ENCODE data around the gene FOCAD.

FOCAD gene

DNA sequence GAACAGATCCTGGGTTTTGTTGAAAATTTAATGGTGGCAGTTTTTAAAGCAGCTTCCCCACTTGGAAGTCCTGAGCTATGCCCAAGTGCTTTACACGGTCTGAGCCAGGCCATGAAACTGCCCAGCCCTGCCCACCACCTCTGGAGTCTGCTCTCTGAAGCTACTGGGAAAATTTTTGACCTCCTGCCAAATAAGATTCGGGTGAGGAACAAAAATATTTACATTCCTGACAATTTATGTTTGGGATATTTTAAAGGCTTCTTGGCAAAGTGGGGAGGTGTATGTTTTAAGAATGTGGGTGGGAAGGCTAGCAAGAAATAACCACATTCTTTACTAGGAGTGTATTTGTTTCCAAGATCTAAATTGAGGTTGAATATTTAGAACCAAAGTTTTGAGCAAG is 297.4 kb downstream of the FOCAD start:
- peak; percentile 48 for DNase-seq

DNA sequence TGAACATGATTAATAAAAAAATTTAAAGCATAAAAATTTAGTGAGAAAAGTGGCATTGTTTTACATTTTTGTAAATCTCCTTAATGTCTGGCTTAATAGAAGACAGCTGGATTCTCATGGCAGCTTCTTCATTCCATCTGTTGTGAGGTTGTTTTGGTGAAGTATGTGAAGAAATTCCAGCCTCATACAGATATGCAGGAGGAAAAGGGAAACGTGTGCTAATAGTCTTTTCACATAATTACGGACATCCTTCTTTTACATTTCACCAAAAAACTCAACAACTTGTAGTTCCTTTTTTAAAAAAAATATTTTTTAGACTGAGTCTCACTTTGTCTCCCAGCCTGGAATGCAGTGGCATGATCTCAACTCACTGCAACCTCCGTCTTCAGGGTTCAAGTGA is 300.4 kb downstream of the FOCAD start:
- no peak for DNase-seq

DNA sequence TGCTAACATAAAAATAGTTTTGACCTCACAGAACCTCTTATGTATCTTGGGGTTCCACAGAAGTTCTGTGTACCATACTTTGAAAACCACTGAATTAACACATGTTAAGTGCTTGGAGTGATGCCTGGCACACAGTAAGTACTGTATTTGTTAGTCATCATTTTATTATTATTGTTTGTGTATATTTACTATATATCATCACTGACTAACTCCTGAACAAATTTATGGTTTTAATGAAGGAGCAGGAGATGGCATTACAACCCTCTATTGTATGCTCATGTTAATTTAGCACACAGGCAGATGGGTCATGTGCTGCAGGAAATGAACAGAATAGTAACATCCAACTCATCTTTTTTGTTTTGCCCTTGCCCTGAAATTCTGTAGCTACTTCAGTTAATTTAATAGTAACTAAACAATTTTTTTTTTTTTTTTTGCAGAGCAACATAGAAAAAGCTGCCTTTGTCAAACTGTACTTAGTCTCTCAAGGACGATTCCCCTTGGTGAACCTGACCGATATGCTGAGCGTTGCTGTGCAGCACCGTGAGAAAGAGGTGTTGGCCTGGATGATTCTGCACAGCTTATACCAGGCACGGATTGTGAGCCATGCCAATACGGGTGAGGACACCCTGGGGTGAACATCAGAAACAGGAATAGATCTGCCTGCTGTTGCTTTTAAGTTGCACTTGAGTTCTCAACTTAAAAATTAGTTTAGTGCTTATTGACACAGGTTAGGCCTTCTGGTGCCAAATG is 302.0 kb downstream of the FOCAD start:
- DNase-seq = no peak

DNA sequence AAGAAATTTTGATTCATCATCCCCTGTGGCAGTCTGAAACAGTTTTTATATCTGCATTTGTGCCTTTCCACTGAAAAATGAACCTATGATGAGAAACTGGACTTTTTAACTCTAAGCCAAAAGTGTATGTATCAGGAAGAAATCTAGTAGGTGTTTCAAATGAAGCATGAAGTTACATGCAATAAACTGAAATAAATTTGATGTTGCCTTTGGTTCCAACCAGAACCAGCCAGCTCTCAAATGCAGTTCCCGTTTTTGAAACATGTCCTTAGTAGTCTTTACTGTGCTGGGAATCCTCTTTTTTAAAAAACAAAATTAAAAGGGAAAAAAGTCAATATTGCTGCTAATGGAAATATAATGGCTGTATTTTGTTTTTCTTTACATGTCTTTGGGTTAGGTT is 303.5 kb downstream of the FOCAD start:
- DNase-seq = no peak

DNA sequence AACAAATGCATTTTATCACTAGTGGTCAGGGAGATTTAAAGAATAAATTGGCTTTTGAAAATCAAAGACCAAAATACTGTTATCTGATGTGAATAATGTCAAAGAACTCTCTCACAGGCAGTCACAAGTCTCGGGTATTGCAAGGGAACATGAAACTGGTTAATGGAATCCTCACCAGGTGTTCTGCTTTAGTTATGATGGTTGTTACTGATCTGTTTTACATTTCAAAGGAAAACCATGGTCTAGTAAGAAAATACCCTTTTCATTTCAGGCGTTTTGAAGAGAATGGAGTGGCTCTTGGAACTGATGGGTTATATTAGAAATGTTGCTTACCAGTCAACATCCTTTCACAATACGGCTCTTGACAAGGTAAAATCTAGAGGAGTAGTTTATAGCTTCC is 304.0 kb downstream of the FOCAD start:
- DNase-seq = no peak

DNA sequence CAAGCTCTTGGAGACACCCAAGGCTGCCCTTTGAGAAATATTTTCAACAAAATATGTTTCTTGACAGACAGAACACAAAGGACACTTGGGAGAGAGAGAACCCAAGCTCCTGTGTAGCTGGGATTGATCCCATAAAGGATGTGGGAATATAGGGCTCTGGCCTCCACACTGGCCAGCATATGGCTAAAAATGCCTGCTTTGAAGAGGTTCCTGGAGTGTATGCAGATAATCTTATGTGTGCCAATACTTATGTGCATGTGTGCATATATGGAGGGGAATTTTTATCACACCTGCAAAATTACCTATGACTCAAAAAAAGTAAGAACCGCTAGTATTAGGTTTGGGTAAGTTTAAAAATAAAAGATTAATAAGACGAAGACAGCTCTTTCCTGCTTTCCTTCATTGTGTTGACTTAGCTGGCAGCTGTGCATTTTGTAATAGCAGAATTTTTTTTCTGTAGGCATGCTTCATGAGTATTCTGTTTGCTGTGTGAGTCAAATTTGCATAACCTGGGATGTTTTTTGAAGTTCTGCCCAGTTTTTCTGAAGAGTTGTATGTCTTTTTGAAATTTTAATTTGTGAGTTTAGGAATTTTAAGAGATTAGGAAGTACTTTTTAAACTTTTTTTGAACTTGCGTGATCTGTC is 304.7 kb downstream of the FOCAD start:
- DNase-seq = no peak

DNA sequence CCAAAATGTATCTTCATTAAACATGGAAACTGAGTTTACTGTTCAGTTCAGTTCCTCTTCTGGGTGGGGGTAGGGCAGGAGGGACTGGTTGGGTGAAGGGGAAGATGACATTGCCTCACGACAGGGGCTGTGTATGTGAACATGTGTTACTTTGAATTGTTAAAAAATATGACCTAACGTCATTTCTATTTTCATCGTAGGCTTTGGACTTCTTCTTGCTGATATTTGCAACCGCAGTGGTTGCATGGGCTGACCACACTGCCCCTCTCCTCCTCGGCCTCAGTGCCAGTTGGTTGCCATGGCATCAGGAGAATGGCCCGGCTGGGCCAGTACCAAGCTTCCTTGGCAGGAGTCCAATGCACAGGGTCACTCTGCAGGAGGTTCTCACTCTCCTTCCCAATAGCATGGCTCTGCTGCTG is 305.9 kb downstream of the FOCAD start:
- DNase-seq = no peak

DNA sequence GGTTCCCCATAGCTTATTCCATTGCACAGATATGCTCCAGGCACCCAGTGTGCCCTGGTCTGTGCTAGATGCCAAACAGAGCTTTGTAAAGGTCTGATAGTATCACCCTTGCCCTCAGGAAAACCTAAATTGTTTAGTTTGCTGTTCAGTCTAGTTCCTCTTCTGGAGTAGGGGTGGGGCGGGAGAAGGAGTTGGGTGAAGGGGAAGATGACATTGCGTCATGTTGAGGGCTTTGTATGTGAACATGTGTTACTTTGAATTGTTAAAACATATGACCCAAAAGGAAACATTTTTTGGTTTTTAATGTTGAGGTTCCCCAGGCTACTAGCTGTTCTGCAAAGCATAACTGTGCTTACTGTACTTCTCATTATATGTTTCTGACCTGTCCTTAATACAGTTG is 306.8 kb downstream of the FOCAD start:
- DNase-seq = no peak

DNA sequence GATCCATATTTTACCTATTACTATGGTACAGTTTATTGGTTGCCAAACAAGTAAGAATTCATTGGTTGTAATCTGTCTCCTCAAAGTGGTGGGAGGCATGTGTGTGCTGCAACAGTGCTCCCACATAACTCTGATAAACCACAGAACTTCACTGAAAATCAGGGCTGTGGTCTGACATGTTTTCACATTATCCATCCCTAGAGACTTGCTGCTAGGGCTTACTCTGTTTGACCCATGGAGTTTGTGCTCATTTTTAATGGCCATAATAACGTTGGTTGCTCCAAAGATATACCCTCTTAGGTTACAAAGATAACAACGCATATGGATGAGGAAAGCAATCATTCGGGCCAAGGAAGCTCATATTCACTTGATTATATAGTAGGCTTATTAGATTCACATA is 310.4 kb downstream of the FOCAD start:
- DNase-seq = no peak

DNA sequence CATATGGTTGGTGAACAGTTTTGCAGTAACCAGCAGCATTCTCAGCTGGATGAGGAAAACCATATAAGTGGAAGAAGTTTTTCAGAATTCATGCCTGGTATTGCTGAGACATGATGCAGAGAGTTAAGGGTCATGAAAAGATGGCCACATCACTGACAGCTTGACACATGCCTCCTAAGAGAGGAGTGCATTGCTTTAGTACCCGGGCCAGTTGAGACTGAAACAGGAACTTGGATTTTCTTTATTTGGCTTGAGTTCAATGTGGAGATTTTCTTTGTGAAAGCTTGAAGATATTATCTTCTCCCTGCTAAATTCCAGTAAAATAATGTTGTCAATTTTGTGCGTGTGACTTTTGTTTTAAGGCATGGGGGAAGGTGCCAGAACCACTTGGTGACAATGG is 311.6 kb downstream of the FOCAD start:
- DNase-seq = no peak

DNA sequence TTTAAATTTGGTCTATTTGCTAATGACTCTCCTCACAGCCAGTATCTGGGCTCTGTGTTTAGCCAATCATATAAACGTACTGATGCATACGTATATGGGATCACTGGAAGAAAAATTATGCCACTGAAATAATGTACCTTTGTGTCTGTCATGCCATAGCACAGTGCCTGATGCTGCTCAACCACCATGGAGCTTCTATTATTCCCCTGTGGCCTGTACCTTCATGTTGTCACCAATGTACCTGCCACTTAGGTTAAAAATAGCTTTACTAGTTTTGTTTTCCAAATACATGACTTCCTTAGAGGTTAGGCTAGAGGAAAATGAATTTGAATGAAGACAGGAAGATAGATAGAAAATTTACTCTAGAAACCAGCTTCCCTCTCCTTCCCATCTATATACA is 312.8 kb downstream of the FOCAD start:
- DNase-seq = no peak

DNA sequence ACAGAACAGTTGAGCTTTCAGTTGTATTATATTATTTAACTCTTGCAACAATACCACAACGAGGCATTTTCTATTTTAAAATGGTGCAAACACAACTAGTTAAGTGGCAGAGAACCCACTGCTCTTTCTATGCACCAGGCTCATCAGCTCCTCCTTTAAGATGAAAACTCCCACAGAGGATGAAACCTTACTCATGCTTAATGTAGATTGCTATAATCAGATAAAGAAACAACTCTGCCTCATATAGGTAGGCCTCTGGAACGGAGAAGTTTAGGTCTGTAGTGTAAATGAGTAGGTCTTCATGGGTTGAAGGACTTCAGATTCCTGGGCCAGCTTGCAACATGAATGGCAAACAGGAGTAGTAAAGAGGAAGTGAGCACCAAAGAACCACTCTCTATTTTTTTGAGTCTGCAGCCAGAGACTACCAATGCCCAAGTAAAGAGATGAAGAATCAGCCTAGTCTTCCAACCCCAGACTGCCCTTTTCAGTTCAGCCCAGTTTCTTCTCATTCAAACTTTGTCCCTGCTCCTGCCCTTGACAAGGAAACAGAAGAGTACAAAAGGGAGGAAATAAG is 313.5 kb downstream of the FOCAD start:
- DNase-seq = no peak

DNA sequence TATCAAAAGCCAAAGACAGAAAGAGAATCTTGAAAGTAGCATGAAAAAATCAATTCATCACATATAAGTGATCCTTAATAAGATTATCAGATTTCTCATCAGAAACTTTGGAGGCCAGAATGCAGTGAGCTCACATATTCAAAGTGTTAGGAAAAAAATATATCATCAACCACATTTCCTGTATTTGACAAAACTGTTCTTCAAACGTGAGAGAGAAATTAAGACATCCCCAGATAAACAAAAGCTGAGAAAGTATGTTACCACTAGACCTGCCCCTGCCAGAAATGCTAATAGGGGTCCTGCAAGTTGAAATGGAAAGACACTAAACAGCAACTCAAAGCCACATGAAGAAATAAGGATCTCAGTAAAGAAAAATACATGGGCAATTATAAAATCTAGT is 317.5 kb downstream of the FOCAD start:
- no peak for DNase-seq

DNA sequence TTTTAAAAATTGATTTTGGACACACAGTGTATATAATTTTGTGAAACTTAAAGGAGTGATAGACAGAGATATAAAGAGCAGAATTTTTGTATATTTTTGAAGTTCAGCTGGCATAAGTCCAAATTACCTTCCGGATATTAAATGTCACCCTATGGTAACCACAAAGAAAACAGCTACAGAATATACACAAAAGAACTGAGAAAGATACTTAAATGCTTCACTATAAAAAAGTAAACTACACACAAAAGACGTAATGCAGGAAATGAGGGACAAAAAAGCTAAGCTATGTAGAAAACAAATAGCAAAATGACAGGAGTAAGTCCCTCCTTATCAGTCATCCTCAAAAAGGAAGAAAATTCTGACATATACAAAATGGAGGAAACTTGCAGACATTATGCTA is 318.0 kb downstream of the FOCAD start:
- DNase-seq = no peak

DNA sequence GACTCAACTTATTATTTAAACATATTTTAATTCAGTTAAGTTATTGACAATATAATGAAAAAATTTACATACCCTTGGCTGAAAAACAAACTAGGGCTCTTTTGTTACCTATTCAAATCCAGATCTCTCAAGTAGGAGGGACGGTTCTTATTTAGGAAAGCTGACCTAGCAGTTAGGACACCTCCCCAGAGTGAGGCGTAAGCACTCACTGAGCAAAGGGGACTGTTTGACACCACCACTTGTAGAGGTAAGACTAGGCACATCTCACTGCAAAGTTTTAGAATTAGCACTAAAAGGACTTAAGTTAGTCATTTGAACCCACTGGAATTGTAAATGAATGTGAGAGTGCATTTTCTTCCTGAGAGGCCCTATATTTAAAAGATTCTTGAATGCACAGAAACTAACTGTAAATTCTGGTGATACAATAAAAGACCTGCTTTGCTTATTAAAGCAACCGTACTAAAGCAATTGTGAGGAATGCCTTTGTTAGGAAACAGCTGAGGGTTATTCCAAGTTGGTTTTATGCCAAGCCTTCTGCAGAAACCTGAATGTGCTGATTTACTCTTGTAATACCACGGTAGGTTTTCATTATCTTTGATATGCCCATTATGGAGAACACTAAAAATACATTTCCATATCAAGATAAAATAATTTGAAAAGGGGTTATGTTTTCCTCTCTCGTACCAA is 331.2 kb downstream of the FOCAD start:
- DNase-seq = no peak

DNA sequence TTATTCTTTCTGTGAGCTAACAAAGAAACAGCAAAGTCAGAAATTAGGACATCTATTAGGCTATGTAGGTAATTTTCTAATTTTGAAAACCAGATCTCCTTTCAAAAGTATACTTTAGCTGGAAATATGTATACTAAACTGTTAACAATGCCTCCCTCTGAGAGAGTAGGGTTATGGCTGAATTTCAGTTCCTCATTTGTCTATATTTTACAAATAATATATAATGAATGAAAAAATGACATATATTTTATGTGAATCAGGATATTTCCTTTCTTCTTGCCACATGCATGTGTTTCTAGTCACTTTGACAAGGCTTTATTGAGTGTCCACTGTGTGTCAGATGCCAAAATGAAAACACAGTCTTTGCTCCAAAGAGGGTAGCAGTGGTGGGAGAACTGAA is 331.9 kb downstream of the FOCAD start:
- DNase-seq = no peak

DNA sequence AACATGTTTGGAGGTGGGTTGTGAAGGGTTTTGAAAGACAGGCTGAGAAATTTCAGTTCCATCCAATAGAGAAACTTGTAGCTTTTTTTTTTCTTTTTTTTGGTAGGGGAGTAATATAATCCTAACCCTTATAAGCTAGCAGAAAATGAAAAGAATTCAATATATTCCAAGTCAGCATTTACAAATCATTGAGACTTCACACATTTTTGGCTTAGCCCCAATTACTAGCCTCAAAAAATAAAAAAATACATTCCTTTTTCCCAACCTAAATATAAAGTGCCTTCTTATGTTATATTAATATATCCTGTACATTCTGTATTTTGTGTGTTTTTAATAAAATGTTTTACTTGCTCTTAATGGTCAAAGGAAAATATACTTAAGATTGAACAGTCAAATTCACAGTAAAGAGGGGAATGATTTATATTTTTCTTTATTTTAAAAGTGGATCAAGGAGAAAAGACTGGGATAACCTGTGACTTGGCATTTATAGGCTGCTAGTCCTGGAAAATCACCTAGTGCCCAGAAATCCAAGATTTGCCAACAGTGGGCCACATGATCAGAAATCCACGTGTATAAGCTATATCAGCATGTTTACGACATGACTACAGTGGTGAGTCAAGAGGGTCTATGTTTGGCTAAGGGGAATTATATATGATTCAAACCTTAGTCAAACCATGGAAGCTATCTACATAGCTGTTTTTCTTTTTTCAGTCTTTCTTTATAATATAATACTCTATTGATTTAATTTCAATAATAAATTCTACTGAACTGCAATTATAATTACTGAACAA is 332.8 kb downstream of the FOCAD start:
- DNase-seq = peak; percentile 41

DNA sequence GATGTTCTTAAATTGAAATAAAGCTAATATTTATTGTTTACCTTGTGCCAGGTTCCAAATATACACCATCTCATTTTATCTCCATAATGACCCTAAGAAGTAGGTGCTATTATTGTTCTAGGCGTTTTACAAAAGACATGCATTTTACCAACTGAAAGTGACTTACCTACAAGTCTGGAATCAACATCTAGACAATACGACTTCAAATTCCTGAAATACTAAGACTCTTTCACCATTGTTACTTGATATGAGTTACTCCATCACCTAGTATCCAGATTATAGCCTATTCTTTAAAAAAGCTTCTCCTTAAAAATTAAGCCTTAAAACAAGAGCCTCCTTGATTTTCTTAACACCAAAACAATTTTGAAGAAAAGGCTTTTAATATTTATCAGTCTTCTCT is 334.1 kb downstream of the FOCAD start:
- no peak for DNase-seq

DNA sequence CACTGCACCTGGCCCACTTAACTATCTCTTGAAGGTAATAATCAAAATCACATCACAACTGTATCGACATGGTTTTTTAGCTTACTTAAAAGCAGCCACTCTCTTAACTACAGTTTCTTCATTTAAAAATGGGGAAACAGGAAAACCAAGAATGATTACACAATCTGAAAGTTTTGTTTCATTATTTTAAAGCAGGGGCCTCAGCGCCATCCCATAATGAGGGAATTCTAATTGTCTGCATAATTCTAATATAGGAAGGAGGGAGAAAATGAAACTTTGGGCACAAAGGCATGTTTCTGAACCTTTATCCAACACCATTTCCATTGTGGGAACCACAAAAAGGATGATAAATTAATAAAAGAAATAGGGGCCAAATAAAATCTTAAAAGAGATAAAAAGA is 339.8 kb downstream of the FOCAD start:
- DNase-seq = no peak

DNA sequence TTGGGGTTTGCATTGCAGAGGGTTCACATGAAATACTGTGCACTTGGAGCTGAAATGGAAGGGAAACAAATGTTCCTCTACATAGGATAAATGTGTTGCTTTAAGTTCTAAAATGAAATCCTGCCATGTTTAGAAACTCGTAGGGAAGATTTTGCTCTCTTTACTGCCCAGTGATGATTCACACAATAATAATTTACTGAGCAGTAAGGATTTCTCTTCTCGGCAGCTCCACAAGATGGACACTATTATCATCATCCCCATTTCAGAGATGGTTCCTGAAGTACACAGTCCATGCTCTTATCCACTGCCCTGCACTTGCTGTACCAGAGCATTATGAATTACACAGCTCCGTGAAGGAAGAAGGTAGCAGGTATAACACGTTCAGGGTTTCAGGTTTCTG is 343.2 kb downstream of the FOCAD start:
- peak; percentile 20 for DNase-seq

DNA sequence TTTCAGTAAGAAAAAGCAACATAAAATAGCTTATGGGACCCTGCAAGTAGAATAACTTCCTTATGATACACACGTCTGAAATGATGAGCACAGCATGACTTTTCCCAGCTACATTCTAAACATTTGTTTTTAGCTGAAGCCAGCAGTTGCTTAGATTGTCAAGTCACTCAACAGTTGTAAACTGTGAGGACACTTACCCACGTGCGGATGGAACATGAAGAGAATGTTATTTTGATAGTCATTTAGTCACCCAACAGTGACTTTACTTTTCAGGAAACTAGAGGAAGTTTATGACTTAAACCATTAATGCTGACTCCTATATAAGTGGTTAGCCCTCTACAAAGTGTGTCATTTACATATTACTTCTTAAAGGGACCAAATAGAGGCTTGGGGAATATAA is 344.4 kb downstream of the FOCAD start:
- no peak for DNase-seq

DNA sequence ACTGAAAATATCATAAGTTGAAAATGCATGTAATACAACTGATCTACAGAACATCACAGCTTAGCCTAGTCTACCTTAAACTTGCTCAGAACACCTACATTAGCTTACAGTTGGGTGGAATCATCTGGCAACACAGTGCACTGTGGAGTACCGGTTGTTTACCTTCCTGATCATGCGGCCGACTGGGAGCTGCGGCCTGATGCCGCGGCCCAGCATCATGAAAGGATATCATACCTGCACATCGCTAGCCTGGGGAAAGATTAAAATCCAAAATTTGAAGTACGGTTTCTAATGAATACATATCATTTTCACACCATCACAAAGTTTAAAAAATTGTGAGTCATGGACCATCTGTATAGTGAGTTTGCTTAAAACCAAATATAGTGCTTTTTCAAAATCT is 345.6 kb downstream of the FOCAD start:
- no peak for DNase-seq

DNA sequence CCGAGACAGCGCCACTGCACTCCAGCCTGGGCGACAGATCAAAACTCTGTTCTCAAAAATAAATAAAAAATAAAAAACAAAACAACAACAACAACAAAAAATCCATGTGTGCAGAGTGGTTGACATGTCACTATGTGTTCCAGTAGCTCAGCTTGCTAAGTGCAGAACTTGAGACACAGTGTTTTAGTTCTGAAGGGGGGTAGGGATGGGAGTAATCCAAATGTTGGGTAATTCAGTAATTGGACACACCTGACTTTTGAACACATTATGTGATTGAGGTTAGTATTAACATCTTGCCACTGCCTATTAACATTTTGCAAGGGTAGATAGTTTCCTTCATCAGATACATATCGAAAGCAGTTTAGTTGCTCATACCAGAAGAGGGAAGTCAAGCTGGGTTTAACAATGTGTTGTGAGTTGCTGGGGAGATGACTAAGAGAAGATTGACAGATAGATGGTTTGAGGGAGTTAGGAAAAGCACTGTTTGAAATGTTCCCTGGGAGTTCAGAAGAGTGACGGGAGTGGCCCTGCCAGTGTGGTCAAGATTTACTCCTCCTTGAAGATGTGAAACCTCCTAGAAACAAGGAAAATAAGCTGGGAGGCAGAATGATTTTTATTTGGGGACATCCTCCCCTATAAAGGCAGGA is 346.5 kb downstream of the FOCAD start:
- DNase-seq = no peak

Data from amniotic stem cell (primary cell).